ENCODE results near the gene STEAP2. TPM values are rescaled to one million over a fixed set of nuclear protein-coding genes. Genes with fewer than 3 reads are reported as not detected.

Gene STEAP2
- total and polyA plus RNA-seq, 2 of the 4 experiments (the other 2 are of a cell fraction): 1.8 to 3.9 TPM

DNA sequence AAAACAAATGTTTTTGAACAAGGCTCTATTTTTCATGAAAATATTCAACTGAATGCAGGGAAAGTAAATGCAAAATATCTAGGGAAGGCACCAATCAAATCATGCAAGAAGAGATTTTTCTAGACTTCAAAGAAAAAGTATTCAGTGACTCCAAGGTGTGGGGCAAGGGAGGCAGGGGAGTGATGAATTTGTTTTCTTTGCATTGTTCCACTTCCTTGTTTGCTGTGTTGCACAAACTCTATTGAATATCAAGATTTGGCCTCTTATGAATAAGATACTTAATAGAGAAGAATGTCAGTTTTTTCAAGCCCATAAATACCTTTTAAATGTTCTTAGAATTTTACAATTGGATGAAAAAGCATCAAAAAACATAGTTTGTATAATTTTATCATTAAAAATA, 30.9 kb upstream of the STEAP2 start:
- dilution Hi-C loops (cut with HindIII; ENCODE audit: low sequenced_read_pairs, unreplicated experiment): no loop called here
- in situ Hi-C loops (cut with MboI; ENCODE audit: low sequenced_read_pairs): no loop called here
- Histone ChIP-seq H4K8ac (ENCODE audit: low read depth in 2 of 2, low read length in 2 of 2) (no peak overlapping the region), H3K4me3 (ENCODE audit: insufficient read depth, low read depth, low read length) (no peak overlapping the region), H3K9me3 (ENCODE audit: control insufficient read depth, insufficient read depth, low read length) (no peaks in the 10 kb centered on the region), H2BK20ac (ENCODE audit: low read depth, low read length) (no peak overlapping the region), H3K79me1 (ENCODE audit: low read depth in 1 of 2, low read length in 2 of 2) (no peaks in the 10 kb centered on the region), H3K36me3 (ENCODE audit: control insufficient read depth, insufficient read depth, low read length) (no peaks in the 10 kb centered on the region), H3K4me1 (ENCODE audit: control insufficient read depth, insufficient read depth, low read length) (peaks cover 4% of the 10 kb centered on the region), H3K14ac (replicated peaks; ENCODE audit: low read depth, low read length) (no peak overlapping the region), H4K5ac (ENCODE audit: low read depth, low read length) (no peak overlapping the region), H3K56ac (ENCODE audit: extremely low read depth, insufficient read depth, low read length) (no peak overlapping the region), H2BK5ac (ENCODE audit: low read depth, low read length, poor library complexity, severe bottlenecking) (no peak overlapping the region), H3K4me2 (ENCODE audit: low read depth, low read length) (no peak overlapping the region), H3K9me1 (ENCODE audit: insufficient read depth, low read length) (no peaks in the 10 kb centered on the region), H2AK9ac (replicated peaks; ENCODE audit: low read depth, low read length, poor library complexity) (no peak overlapping the region), H3K4ac (ENCODE audit: low read depth, low read length) (no peak overlapping the region), H3K27ac (ENCODE audit: insufficient read depth, low read length) (no peak overlapping the region), H4K91ac (ENCODE audit: insufficient read depth, low read depth, low read length) (no peak overlapping the region), H2BK15ac (ENCODE audit: low read depth, low read length) (no peak overlapping the region), H3K9ac (ENCODE audit: low read depth, low read length) (no peak overlapping the region), H3K23ac (ENCODE audit: low read depth, low read length) (no peak overlapping the region), H3K18ac (ENCODE audit: low read depth, low read length) (no peak overlapping the region), H2AFZ (replicated peaks; ENCODE audit: low read length, poor library complexity) (no peak overlapping the region), H2BK120ac (ENCODE audit: low read depth, low read length) (no peak overlapping the region), H2AK5ac (ENCODE audit: low read depth, low read length) (no peak overlapping the region), H4K20me1 (ENCODE audit: insufficient read depth, low read length) (no peaks in the 10 kb centered on the region), H3K27me3 (ENCODE audit: control insufficient read depth, insufficient read depth, low read length) (no peaks in the 10 kb centered on the region)
- DNase-seq (no peak), ATAC-seq (ENCODE audit: low read depth) (no peak)
- POLR2A ChIA-PET (ENCODE audit: unreplicated experiment): no interaction called here
- intact Hi-C loops (cut with micrococcal nuclease): no loop called here
- no peak for TF ChIP-seq CEBPB (IDR thresholded peaks at IDR 0.05; ENCODE audit: low read depth, low read length)
- TF ChIP-seq, protein P1, sequence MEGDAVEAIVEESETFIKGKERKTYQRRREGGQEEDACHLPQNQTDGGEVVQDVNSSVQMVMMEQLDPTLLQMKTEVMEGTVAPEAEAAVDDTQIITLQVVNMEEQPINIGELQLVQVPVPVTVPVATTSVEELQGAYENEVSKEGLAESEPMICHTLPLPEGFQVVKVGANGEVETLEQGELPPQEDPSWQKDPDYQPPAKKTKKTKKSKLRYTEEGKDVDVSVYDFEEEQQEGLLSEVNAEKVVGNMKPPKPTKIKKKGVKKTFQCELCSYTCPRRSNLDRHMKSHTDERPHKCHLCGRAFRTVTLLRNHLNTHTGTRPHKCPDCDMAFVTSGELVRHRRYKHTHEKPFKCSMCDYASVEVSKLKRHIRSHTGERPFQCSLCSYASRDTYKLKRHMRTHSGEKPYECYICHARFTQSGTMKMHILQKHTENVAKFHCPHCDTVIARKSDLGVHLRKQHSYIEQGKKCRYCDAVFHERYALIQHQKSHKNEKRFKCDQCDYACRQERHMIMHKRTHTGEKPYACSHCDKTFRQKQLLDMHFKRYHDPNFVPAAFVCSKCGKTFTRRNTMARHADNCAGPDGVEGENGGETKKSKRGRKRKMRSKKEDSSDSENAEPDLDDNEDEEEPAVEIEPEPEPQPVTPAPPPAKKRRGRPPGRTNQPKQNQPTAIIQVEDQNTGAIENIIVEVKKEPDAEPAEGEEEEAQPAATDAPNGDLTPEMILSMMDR (conservative IDR thresholded peaks at IDR 0.05; ENCODE audit: low read depth, low read length): no peak
- no peak for TF ChIP-seq CHD1 (IDR thresholded peaks at IDR 0.05; ENCODE audit: low read depth, low read length)
- no peak for TF ChIP-seq MXI1 (IDR thresholded peaks at IDR 0.05; ENCODE audit: borderline replicate concordance, low read depth, low read length)
- TF ChIP-seq MAFK (IDR thresholded peaks at IDR 0.05; ENCODE audit: low read depth, low read length): no peak
- TF ChIP-seq RFX5 (IDR thresholded peaks at IDR 0.05; ENCODE audit: low read depth, low read length): no peak
- TF ChIP-seq BHLHE40 (IDR thresholded peaks at IDR 0.05; ENCODE audit: low read depth, low read length): no peak
- TF ChIP-seq MAZ (IDR thresholded peaks at IDR 0.05; ENCODE audit: borderline replicate concordance, low read depth, low read length): no peak
- TF ChIP-seq SMC3 (IDR thresholded peaks at IDR 0.05; ENCODE audit: low read depth, low read length): no peak
- no peak for TF ChIP-seq NFE2L2 (IDR thresholded peaks at IDR 0.05; ENCODE audit: low read depth, low read length)
- TF ChIP-seq, protein P2, sequence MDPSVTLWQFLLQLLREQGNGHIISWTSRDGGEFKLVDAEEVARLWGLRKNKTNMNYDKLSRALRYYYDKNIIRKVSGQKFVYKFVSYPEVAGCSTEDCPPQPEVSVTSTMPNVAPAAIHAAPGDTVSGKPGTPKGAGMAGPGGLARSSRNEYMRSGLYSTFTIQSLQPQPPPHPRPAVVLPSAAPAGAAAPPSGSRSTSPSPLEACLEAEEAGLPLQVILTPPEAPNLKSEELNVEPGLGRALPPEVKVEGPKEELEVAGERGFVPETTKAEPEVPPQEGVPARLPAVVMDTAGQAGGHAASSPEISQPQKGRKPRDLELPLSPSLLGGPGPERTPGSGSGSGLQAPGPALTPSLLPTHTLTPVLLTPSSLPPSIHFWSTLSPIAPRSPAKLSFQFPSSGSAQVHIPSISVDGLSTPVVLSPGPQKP (IDR thresholded peaks at IDR 0.05; ENCODE audit: borderline replicate concordance, low read depth, low read length): no peak
- no peak for TF ChIP-seq POLR2A (IDR thresholded peaks at IDR 0.05; ENCODE audit: low read depth, low read length)
- CTCF ChIA-PET: no interaction called here
- BruUV-seq (replicated peaks): no TSS peak

All from IMR-90 (cell line).